ENCODE data around the gene PCK1. TPM values are rescaled to one million over a fixed set of nuclear protein-coding genes. Genes with fewer than 3 reads are reported as not detected.

The PCK1 gene
- total RNA-seq, 1 experiment from 2014 or later, result 0.49 TPM

GRCh38 chr20:57583289-57584257 is 22.7 kb downstream of the PCK1 start:
- TF ChIP-seq CEBPB (IDR thresholded peaks at IDR 0.05; ENCODE audit: low read depth) (no peak), SRF (IDR thresholded peaks at IDR 0.05; ENCODE audit: low read depth) (no peak), ELF1 (IDR thresholded peaks at IDR 0.05; ENCODE audit: borderline replicate concordance, low read depth) (no peak), JUND (IDR thresholded peaks at IDR 0.05) (no peak), FOSL1 (IDR thresholded peaks at IDR 0.05; ENCODE audit: low read depth) (no peak), YY1 (IDR thresholded peaks at IDR 0.05; ENCODE audit: extremely low read depth, insufficient replicate concordance, low read depth, low read length) (no peak), TCF7L2 (IDR thresholded peaks at IDR 0.05; ENCODE audit: borderline replicate concordance, extremely low read depth, insufficient read depth, insufficient read length) (no peak), ZFX (IDR thresholded peaks at IDR 0.05) (no peak), RAD21 (IDR thresholded peaks at IDR 0.05; ENCODE audit: low read depth) (no peak), SP1 (IDR thresholded peaks at IDR 0.05; ENCODE audit: low read depth) (no peak), EZH2 (IDR thresholded peaks at IDR 0.05) (no peak), POLR2A (IDR thresholded peaks at IDR 0.05; ENCODE audit: borderline replicate concordance, extremely low read depth, insufficient read depth, insufficient read length) (no peak), CBX3 (IDR thresholded peaks at IDR 0.05; ENCODE audit: low read depth) (no peak)
- TF ChIP-seq, protein P1, sequence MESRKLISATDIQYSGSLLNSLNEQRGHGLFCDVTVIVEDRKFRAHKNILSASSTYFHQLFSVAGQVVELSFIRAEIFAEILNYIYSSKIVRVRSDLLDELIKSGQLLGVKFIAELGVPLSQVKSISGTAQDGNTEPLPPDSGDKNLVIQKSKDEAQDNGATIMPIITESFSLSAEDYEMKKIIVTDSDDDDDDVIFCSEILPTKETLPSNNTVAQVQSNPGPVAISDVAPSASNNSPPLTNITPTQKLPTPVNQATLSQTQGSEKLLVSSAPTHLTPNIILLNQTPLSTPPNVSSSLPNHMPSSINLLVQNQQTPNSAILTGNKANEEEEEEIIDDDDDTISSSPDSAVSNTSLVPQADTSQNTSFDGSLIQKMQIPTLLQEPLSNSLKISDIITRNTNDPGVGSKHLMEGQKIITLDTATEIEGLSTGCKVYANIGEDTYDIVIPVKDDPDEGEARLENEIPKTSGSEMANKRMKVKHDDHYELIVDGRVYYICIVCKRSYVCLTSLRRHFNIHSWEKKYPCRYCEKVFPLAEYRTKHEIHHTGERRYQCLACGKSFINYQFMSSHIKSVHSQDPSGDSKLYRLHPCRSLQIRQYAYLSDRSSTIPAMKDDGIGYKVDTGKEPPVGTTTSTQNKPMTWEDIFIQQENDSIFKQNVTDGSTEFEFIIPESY (IDR thresholded peaks at IDR 0.05; ENCODE audit: extremely low read depth, insufficient replicate concordance, low read length), result no peak
- no peaks in the 10 kb centered on the region for H4K20me1 ChIP-seq (ENCODE audit: insufficient read depth)
- no peak overlapping the region for H2AFZ ChIP-seq (ENCODE audit: low read depth, low read length, poor library complexity, severe bottlenecking)
- no peak overlapping the region for H3K4me3 ChIP-seq (replicated peaks in 1 of 2; ENCODE audit: low read depth in 1 of 2, low read length in 2 of 2)
- no peaks in the 10 kb centered on the region for H3K79me2 ChIP-seq (ENCODE audit: insufficient read depth, low read length)
- POLR2A ChIA-PET, result no interaction called here
- CTCF ChIA-PET, result no interaction called here
- RAD21 ChIA-PET (ENCODE audit: low non-redundant PET in 1 of 2, low total read pairs in 2 of 2, uncharacterized antibody in 2 of 2, unreplicated experiment in 2 of 2), result no interaction called here
- DNase-seq (ENCODE audit: low read depth, low spot score) (no peak), ATAC-seq (0 out of 2 replicates have a peak, but pooled peaks have one; percentile 5)
- no TSS peak for BruUV-seq (replicated peaks)
- no peaks in the 10 kb centered on the region for H3K36me3 ChIP-seq (ENCODE audit: control insufficient read depth in 1 of 2, insufficient read depth in 2 of 2, low read length in 2 of 2)
- intact Hi-C loops (cut with micrococcal nuclease), result no loop called here
- peaks cover 40% of the 10 kb centered on the region for H3K27me3 ChIP-seq (ENCODE audit: insufficient read depth, low read length)
- H3K4me2 ChIP-seq (ENCODE audit: low read length), result no peak overlapping the region
- H3K27ac ChIP-seq (ENCODE audit: low read depth, low read length), result no peak overlapping the region
- no peaks in the 10 kb centered on the region for H3K4me1 ChIP-seq (ENCODE audit: control insufficient read depth in 1 of 2, insufficient read depth in 2 of 2, low read length in 2 of 2)
- no peaks in the 10 kb centered on the region for H3K9me2 ChIP-seq (ENCODE audit: insufficient read depth)
- no peak overlapping the region for H3K9ac ChIP-seq (ENCODE audit: low read length)
- H3K9me3 ChIP-seq (ENCODE audit: control insufficient read depth in 1 of 2, insufficient read depth in 1 of 2, low read depth in 1 of 2, low read length in 2 of 2), result no peaks in the 10 kb centered on the region

Measured in HCT116 (cell line).